ENCODE results near the gene CIROP. TPM values are rescaled to one million over a fixed set of nuclear protein-coding genes. Genes with fewer than 3 reads are reported as not detected.
A peak's percentile ranks its signal among the peaks of the same experiment; 100 is the strongest.

Gene CIROP
- total RNA-seq, 1 experiment from 2014 or later, result 0.11 TPM

- no peak for TF ChIP-seq NR2C2 (CRISPR knock-in tag; IDR thresholded peaks at IDR 0.05)
- ChIA-PET POLR2A (no interaction called here), CTCF (no interaction called here)
- Mint-ChIP-seq H3K4me1 (peaks cover 5% of the 10 kb centered on the region), H3K27ac (peak overlapping the region; percentile 74), H3K36me3 (peaks cover 85% of the 10 kb centered on the region), H3K9me3 (no peaks in the 10 kb centered on the region), H3K4me3 (no peak overlapping the region), H3K27me3 (ENCODE audit: low read depth) (no peaks in the 10 kb centered on the region)
- ATAC-seq (no peak), DNase-seq (ENCODE audit: low spot score) (no peak)
Observed at GRCh38 chr14:23063601-23064000, 41.2 kb downstream of the CIROP start.

DNA sequence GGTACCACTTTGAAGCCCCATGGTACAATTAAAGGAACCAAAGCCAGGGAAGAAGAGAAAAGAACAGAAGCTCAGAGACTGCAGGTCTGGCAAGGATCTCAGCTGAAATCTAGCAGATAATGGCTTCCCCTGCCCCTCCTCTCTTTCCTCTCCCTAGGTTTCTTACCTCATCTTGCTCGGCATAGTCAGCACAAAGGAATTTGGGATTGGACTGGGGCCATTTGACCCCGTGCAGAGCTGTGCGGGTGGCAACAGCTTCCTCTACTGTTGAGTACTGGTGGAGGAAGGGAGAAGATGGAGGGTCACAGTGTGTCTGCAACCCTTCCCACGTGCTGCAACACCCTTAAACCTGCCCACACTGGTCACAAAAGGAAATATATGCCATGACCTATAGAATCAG is 42.8 kb downstream of the CIROP start:
- peaks cover 69% of the 10 kb centered on the region for H3K36me3 Mint-ChIP-seq
- no peak for ATAC-seq
- 0 out of 2 replicates have a peak overlapping the region, but pooled peaks have one; percentile 53 for H3K27ac Mint-ChIP-seq
- H3K4me3 Mint-ChIP-seq, result no peak overlapping the region
- POLR2A ChIA-PET, result interaction anchor here (0.6 kb wide), 3 partner anchors 65 to 240 kb away, joined by 3 to 5 read pairs (median 4); no protein-coding TSS in a partner anchor
- DNase-seq (ENCODE audit: low spot score), result no peak
- H3K27me3 Mint-ChIP-seq (ENCODE audit: low read depth), result no peaks in the 10 kb centered on the region
- TF ChIP-seq CBFB (CRISPR knock-in tag; IDR thresholded peaks at IDR 0.05; ENCODE audit: low read depth) (no peak), ZSCAN18 (CRISPR knock-in tag; IDR thresholded peaks at IDR 0.05) (no peak), RELA (CRISPR knock-in tag; IDR thresholded peaks at IDR 0.05; ENCODE audit: borderline replicate concordance) (no peak), OVOL2 (CRISPR knock-in tag; IDR thresholded peaks at IDR 0.05; ENCODE audit: borderline replicate concordance) (no peak), SP1 (CRISPR knock-in tag; conservative IDR thresholded peaks at IDR 0.05) (no peak)
- TF ChIP-seq, protein P1, sequence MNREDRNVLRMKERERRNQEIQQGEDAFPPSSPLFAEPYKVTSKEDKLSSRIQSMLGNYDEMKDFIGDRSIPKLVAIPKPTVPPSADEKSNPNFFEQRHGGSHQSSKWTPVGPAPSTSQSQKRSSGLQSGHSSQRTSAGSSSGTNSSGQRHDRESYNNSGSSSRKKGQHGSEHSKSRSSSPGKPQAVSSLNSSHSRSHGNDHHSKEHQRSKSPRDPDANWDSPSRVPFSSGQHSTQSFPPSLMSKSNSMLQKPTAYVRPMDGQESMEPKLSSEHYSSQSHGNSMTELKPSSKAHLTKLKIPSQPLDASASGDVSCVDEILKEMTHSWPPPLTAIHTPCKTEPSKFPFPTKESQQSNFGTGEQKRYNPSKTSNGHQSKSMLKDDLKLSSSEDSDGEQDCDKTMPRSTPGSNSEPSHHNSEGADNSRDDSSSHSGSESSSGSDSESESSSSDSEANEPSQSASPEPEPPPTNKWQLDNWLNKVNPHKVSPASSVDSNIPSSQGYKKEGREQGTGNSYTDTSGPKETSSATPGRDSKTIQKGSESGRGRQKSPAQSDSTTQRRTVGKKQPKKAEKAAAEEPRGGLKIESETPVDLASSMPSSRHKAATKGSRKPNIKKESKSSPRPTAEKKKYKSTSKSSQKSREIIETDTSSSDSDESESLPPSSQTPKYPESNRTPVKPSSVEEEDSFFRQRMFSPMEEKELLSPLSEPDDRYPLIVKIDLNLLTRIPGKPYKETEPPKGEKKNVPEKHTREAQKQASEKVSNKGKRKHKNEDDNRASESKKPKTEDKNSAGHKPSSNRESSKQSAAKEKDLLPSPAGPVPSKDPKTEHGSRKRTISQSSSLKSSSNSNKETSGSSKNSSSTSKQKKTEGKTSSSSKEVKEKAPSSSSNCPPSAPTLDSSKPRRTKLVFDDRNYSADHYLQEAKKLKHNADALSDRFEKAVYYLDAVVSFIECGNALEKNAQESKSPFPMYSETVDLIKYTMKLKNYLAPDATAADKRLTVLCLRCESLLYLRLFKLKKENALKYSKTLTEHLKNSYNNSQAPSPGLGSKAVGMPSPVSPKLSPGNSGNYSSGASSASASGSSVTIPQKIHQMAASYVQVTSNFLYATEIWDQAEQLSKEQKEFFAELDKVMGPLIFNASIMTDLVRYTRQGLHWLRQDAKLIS (CRISPR knock-in tag; IDR thresholded peaks at IDR 0.05; ENCODE audit: borderline replicate concordance), result no peak
- CTCF ChIA-PET, result interaction anchor here (0.6 to 1.2 kb wide), 4 partner anchors 15 to 75 kb away, joined by 3 to 4 read pairs (median 4); no protein-coding TSS in a partner anchor
- H3K9me3 Mint-ChIP-seq, result no peaks in the 10 kb centered on the region
- H3K4me1 Mint-ChIP-seq, result peaks cover 3% of the 10 kb centered on the region; the same call in 1 of the 2 replicates

GRCh38 chr14:23060536-23061260 is 44.1 kb downstream of the CIROP start:
- no peak overlapping the region; the same call in 1 of the 2 replicates for H3K27ac Mint-ChIP-seq
- POLR2A ChIA-PET, result interaction anchor here (0.7 to 1.3 kb wide), 3 partner anchors 11 to 85 kb away, joined by 3 read pairs; partner anchors contain the start of genes ACIN1 and C14orf119
- TF ChIP-seq KAT7 (CRISPR knock-in tag; IDR thresholded peaks at IDR 0.05; ENCODE audit: borderline replicate concordance) (no peak), ZNF532 (CRISPR knock-in tag; IDR thresholded peaks at IDR 0.05; ENCODE audit: borderline replicate concordance) (no peak), JUN (CRISPR knock-in tag; IDR thresholded peaks at IDR 0.05) (no peak), GRHL2 (CRISPR knock-in tag; IDR thresholded peaks at IDR 0.05; ENCODE audit: insufficient replicate concordance, severe bottlenecking) (no peak), MYBL2 (CRISPR knock-in tag; IDR thresholded peaks at IDR 0.05) (no peak), FOXP1 (CRISPR knock-in tag; IDR thresholded peaks at IDR 0.05; ENCODE audit: borderline replicate concordance) (no peak), E2F4 (CRISPR knock-in tag; IDR thresholded peaks at IDR 0.05; ENCODE audit: borderline replicate concordance, low read depth) (no peak)
- TF ChIP-seq, protein P2, sequence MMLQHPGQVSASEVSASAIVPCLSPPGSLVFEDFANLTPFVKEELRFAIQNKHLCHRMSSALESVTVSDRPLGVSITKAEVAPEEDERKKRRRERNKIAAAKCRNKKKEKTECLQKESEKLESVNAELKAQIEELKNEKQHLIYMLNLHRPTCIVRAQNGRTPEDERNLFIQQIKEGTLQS (CRISPR knock-in tag; conservative IDR thresholded peaks at IDR 0.05), result no peak
- TF ChIP-seq, protein P3, sequence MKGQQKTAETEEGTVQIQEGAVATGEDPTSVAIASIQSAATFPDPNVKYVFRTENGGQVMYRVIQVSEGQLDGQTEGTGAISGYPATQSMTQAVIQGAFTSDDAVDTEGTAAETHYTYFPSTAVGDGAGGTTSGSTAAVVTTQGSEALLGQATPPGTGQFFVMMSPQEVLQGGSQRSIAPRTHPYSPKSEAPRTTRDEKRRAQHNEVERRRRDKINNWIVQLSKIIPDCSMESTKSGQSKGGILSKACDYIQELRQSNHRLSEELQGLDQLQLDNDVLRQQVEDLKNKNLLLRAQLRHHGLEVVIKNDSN (CRISPR knock-in tag; IDR thresholded peaks at IDR 0.05), result no peak

More at GRCh38 chr14:23060536-23061260, 44.1 kb downstream of the CIROP start:
- Mint-ChIP-seq H3K9me3 (no peaks in the 10 kb centered on the region), H3K27me3 (ENCODE audit: low read depth) (peaks cover 5% of the 10 kb centered on the region; the same call in 1 of the 2 replicates), H3K4me3 (no peak overlapping the region), H3K36me3 (peaks cover 56% of the 10 kb centered on the region), H3K4me1 (peaks cover 11% of the 10 kb centered on the region)
- no peak for DNase-seq (ENCODE audit: low spot score)
- CTCF ChIA-PET, result interaction anchor here (0.6 to 8.8 kb wide), 8 partner anchors 8 to 467 kb away, joined by 3 to 224 read pairs (median 18); no protein-coding TSS in a partner anchor
- no peak for ATAC-seq

Measured in WTC11 (cell line).